ENCODE data around the gene ARNT2. TPM values are rescaled to one million over a fixed set of nuclear protein-coding genes. Genes with fewer than 3 reads are reported as not detected.

ARNT2 gene
- total RNA-seq, 1 experiment from 2014 or later = 7.0 TPM

DNA sequence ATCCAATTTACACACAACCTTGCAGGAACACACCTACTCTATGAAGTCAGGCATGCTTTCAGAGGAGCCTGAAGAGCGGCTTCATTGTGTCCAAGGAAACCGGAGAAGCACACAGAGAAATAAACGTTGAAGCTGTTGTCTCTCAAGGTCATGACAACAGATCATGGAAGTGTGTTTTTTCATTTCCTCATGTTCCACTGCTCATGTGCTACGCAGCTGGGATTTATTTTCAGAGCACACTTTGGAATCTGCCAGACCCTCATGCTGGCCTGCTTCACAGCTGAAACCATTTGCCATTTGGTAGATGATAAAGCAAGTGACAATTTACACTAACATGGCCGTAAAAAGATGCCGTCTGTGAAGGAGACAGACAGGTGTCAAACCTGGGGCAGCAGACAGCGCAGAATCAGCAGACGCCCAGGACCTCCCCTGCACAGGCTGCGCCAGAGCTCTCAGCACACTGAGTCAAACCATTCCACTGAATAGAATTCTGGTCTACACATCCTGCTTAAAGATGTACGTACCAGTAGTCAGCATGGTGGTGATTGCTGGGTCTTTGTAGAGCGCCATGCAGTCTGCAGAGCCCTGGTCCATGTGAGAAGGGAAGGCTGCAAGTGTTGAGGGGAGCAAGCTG, 99.3 kb downstream of the ARNT2 start:
- Mint-ChIP-seq H3K4me3 (no peak overlapping the region), H3K27me3 (ENCODE audit: low read depth) (no peaks in the 10 kb centered on the region), H3K4me1 (no peaks in the 10 kb centered on the region), H3K27ac (no peak overlapping the region), H3K9me3 (peaks cover 4% of the 10 kb centered on the region), H3K36me3 (no peaks in the 10 kb centered on the region)
- ChIA-PET CTCF (interaction anchor here (0.6 kb wide), 1 partner anchor 28 kb away, joined by 3 read pairs; no protein-coding TSS in a partner anchor), POLR2A (no interaction called here)
- DNase-seq (ENCODE audit: low spot score) (no peak), ATAC-seq (no peak)
- TF ChIP-seq, protein P1, sequence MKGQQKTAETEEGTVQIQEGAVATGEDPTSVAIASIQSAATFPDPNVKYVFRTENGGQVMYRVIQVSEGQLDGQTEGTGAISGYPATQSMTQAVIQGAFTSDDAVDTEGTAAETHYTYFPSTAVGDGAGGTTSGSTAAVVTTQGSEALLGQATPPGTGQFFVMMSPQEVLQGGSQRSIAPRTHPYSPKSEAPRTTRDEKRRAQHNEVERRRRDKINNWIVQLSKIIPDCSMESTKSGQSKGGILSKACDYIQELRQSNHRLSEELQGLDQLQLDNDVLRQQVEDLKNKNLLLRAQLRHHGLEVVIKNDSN (CRISPR knock-in tag; IDR thresholded peaks at IDR 0.05) = no peak
- TF ChIP-seq RELA (CRISPR knock-in tag; IDR thresholded peaks at IDR 0.05; ENCODE audit: borderline replicate concordance) = no peak
- TF ChIP-seq GRHL2 (CRISPR knock-in tag; IDR thresholded peaks at IDR 0.05; ENCODE audit: insufficient replicate concordance, severe bottlenecking) = no peak
- no peak for TF ChIP-seq IRF2 (CRISPR knock-in tag; IDR thresholded peaks at IDR 0.05; ENCODE audit: borderline replicate concordance, low read depth)
- TF ChIP-seq, protein P2, sequence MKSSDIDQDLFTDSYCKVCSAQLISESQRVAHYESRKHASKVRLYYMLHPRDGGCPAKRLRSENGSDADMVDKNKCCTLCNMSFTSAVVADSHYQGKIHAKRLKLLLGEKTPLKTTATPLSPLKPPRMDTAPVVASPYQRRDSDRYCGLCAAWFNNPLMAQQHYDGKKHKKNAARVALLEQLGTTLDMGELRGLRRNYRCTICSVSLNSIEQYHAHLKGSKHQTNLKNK (CRISPR knock-in tag; IDR thresholded peaks at IDR 0.05) = no peak
- TF ChIP-seq, protein P3, sequence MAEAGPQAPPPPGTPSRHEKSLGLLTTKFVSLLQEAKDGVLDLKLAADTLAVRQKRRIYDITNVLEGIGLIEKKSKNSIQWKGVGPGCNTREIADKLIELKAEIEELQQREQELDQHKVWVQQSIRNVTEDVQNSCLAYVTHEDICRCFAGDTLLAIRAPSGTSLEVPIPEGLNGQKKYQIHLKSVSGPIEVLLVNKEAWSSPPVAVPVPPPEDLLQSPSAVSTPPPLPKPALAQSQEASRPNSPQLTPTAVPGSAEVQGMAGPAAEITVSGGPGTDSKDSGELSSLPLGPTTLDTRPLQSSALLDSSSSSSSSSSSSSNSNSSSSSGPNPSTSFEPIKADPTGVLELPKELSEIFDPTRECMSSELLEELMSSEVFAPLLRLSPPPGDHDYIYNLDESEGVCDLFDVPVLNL (CRISPR knock-in tag; IDR thresholded peaks at IDR 0.05; ENCODE audit: borderline replicate concordance, low read depth) = no peak
- no peak for TF ChIP-seq OVOL2 (CRISPR knock-in tag; IDR thresholded peaks at IDR 0.05; ENCODE audit: borderline replicate concordance)
- no peak for TF ChIP-seq FOXP4 (CRISPR knock-in tag; IDR thresholded peaks at IDR 0.05)
- TF ChIP-seq CTCF (IDR thresholded peaks at IDR 0.05) = no peak
- no peak for TF ChIP-seq ZNF425 (CRISPR knock-in tag; conservative IDR thresholded peaks at IDR 0.05)
- no peak for TF ChIP-seq ZSCAN18 (CRISPR knock-in tag; IDR thresholded peaks at IDR 0.05)
- no peak for TF ChIP-seq NFYB (CRISPR knock-in tag; conservative IDR thresholded peaks at IDR 0.05; ENCODE audit: low read depth)
- TF ChIP-seq, protein P4, sequence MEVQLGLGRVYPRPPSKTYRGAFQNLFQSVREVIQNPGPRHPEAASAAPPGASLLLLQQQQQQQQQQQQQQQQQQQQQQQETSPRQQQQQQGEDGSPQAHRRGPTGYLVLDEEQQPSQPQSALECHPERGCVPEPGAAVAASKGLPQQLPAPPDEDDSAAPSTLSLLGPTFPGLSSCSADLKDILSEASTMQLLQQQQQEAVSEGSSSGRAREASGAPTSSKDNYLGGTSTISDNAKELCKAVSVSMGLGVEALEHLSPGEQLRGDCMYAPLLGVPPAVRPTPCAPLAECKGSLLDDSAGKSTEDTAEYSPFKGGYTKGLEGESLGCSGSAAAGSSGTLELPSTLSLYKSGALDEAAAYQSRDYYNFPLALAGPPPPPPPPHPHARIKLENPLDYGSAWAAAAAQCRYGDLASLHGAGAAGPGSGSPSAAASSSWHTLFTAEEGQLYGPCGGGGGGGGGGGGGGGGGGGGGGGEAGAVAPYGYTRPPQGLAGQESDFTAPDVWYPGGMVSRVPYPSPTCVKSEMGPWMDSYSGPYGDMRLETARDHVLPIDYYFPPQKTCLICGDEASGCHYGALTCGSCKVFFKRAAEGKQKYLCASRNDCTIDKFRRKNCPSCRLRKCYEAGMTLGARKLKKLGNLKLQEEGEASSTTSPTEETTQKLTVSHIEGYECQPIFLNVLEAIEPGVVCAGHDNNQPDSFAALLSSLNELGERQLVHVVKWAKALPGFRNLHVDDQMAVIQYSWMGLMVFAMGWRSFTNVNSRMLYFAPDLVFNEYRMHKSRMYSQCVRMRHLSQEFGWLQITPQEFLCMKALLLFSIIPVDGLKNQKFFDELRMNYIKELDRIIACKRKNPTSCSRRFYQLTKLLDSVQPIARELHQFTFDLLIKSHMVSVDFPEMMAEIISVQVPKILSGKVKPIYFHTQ (CRISPR knock-in tag; IDR thresholded peaks at IDR 0.05) = no peak
- no peak for TF ChIP-seq TCF7 (CRISPR knock-in tag; IDR thresholded peaks at IDR 0.05; ENCODE audit: low read depth)
